GM18508 (cell line): Measurements from ENCODE around the gene SOWAHD.
"Not testable (repeated sequence)": the region's sequence is repeated elsewhere in the genome, so short reads cannot be mapped to it uniquely, and the experiment has no call there.

Experiments
- ATAC-seq: cut with Tn5 transposase; IDR thresholded peaks from one replicate; pipeline ENCODE4 v1.9.1; 2021; ENCODE audit warnings: moderate number of reproducible peaks; ENCODE audit not compliant: insufficient read depth, unreplicated experiment

Gene SOWAHD, protein sequence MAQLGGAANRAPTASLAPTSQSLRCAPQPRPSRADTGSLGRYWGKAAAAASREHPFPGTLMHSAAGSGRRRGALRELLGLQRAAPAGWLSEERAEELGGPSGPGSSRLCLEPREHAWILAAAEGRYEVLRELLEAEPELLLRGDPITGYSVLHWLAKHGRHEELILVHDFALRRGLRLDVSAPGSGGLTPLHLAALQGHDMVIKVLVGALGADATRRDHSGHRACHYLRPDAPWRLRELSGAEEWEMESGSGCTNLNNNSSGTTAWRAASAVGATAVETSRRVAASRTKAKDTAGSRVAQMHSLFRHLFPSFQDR

DNA sequence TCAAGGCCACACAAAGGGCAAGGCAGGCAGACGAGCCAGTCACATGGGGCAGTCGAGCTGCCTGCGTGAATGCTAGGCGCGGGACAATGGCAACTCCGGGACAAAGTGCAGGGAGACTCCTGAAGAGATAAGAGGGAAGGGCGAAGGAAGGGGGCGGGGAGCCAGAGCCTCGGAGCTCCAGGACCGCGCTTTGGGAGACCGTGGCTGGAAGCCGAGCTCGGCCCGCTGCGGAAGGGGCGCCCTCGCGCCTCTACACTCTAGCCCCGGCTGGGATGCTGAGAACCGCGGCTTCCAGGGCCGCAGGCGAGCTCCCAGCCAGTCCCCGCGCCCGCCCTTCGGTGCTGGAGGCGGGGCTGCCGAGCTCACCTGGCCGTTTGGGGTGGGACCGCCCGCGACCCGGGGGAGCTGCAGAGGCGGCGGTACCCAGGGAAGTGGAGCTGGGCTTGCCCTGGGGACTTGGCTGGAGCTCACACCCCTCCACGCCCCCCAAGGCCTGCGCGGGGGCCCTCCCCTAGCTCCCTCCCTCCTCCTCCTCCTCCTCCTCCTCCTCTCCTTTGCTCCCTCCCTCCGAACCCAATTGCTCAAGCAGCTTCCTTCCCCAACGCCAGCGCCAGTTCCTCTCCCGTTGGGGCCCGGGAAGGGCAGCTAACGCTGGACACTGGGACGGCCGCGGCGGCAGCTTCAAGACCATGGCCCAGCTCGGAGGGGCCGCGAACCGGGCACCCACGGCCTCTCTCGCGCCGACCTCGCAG is at the start of gene SOWAHD:
Gene SOWAHD, plus strand, starts transcription at position 610 of the 752 bp plus-strand sequence. Its CDS starts 80 bp downstream, at position 690.
- ATAC-seq: no peak

DNA sequence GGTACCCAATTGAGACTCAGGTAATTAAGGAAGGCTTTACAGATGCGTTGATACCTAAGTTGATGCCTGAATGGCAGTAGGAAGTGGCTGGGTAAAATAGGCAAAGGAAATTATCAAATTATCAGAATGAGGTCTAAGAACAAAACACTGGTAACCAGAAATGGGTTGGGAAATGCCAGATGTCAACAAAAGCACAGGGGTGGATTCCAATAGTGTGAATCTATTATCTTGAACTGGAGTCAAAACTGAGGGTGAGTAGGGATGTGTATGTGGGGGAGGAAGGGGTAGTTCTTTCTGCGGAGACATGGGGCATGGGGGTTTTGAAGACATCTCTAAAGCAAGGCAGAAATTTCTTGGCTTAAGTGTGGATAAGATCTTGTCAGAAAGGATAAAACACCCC is 49.5 kb upstream of the SOWAHD start:
- no peak for ATAC-seq

DNA sequence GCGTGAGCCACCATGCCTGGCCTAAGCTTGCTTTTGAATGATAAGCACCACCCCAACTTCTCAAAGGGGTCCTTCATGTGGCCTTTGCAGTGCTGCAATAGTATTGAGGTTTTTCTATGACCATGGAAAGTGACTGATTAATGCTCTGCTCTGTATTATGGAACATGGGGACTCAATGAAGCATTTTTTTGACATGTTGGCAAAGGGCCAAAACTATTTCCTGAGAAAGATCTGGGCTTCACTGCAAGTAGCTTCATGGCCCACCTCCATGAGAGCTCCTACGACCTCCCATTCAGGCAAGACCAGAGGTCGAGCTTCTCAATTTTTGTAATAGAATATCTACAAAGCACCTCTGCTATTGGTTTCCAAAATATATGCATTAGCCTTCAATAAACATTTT is 48.8 kb upstream of the SOWAHD start:
- no peak for ATAC-seq

DNA sequence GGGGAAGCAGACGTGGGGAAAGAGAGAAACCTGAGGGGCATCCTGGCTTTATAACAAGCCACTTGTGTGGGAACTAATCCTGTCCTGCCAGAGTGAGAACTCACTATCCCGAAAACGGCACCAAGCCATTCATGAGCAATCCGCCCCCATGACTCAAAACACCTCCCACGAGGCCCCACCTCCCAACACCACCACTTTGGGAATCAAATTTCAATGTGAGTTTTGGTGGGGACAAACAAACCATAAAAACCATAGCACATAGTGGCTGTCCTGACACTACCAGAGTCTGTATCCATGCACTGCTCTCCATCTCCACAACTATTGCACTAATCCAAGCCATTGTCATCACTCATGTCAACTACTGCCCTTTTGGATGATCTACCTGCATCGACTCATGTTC is 36.9 kb upstream of the SOWAHD start:
- ATAC-seq: no peak

DNA sequence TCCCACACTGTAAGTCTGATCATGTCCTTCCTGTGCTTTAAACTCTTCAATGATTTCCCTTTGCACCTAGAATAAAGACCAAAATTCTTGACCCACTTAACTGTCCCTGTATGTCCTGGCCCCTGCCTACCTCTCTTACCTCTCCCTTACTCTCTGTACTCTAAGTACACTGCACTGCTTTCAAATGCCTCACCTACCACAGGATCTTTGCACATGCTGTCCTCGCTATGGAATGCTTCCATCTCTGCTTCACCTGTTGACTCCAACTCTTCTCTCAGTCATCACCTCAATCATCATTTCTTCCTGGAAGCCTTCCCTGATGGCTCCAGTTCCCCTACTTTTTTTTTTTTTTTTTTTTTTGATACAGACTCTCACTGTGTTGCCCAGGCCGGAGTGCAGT is 36.5 kb upstream of the SOWAHD start:
- no peak for ATAC-seq

DNA sequence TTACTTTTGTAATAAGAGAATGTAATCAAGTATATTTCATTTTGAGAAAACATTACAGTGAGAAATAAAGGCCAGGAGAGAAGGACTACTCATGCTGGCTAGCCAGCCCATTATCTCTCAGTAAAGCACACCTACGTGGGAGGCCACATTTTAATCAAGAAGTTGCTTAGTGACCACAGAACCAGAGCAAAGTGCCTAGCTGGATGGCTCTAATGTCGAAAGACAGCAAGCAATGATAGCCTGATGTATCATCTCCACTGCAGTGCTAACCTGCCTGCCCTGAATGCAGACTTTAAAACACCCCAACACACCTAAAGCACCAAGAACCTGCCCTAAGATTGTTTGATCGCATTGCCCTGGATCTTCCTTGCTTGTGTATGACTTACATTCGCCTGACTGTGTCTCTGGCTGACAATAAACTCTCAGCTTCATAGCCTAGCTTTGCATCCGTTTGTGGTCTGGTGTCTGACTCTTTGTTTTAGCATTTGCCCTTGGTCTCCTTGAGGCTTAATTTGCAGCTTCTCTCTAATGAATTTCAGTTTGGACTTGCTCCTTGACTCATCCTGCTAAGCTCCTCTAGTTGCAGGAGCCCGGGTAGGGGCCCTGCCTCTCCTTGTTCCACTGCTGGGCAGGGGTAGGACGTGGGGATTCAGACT is 31.4 kb upstream of the SOWAHD start:
- ATAC-seq: no peak

DNA sequence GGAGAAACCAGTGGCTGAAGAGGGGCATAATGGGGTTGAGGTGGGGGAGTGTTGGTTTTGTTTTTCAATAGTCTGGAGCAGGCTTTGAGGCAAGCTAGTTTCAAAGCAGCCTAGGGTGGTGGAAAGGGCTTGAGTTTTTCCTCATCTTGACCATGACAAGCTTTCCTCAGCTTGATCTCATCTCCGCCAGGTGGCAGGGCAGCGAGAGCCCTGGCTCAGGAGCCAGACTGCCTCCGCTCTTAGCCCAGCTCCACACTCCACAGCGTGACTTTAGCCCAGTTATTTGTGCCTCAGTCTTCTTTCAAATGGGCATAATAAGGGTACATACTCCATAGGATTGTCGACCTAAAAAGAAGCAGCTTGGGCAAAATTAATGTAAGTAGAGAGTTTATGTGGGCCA is 29.9 kb upstream of the SOWAHD start:
- no peak for ATAC-seq

DNA sequence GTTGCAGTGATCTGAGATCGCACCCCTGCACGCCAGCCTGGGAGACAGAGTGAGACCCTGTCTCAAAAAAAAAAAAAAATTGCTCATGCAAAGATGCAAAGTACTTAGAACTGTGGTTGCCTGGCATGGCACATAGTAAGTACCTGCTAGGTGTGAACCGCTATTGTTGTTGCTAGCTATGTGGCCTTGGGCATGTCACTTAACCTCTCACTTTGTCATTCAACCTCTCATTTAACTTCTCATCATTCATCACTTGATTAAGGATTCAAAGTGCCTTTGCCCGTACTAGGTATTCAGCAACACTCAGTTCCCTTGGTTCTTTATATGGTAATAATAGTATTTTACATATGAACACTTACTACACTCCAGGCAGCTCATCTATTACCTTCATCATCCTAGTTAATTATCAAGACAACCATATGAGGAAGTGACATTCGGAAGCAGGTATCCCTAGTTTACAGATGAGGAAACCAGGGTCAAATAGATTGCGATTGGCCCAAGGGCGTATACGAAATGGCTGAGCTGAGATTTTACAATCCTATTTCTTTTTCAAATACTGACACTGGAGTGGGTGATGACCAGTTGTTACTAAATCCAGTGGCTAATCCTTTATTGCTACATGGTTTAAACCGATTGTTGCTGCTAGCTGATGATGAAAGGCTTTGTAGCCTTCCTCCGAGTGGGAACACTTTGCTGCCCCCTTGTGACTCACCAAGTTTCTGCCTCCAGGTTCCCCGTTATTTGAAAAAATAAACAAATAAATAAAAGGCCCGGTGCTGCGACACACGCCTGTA is 28.8 kb upstream of the SOWAHD start:
- ATAC-seq: no peak

DNA sequence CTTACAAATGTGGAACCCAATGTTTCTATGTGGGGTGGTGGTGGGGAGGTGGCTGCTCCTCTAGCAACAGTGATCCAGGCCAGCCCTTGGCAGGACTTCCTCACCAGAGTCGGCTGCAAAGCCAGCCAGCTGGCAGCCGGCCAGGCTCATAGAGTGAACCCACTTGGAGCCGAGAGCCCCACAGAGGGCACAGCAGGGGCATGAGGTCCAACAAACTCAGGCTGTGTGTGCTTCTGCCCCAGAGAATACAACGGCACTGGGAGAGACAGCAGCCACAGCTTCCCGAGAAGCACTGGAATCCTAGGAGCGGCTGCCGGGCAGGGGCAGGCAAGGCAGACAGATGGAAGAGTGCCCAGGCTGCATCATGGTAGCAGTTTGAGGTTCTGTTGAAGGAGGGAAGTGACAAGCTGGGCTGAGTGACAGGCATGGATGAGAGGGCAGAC is 23.5 kb upstream of the SOWAHD start:
- no peak for ATAC-seq

DNA sequence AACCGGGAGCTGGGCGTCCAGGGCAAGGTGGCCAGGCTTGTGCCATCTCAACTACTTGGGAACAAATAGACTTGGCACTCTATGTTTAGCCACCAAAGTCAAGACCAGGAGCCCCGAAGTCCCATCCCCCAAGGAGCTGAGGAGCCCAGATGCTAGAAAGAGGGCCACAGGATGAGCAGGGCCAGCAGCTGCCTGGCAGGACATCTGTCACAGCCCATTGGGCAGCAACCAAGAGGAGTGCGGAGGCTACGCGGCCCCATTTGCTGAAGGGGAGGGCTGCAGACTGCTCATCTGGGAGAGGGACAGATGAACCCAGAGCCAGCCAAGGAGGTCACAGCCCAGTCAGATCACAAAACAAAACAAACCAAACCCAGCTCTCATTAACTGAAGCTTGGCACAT is 22.9 kb upstream of the SOWAHD start:
- no peak for ATAC-seq

DNA sequence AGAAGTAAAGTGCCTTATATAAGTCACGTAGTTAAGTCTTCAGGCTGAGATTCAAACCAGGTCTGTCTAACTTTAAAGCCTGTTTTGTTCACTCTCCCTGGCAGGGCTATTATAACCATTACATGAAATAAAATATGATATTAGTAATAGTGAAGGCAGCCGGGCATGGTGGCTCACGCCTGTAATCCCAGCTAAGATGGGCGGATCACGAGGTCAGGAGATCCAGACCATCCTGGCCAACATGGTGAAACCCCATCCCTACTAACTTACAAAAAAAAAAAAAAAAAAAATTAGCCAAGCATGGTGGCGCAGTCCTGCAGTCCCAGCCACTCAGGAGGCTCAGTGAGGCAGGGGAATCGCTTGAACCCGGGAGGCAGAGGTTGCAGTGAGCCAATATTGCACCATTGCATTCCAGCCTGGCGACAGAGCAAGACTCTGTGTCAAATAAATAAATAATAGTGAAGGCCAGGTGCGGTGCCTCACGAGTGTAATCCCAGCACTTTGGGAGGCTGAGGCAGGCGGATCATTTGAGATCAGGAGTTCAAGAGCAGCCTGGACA is 22.1 kb upstream of the SOWAHD start:
- no peak for ATAC-seq

DNA sequence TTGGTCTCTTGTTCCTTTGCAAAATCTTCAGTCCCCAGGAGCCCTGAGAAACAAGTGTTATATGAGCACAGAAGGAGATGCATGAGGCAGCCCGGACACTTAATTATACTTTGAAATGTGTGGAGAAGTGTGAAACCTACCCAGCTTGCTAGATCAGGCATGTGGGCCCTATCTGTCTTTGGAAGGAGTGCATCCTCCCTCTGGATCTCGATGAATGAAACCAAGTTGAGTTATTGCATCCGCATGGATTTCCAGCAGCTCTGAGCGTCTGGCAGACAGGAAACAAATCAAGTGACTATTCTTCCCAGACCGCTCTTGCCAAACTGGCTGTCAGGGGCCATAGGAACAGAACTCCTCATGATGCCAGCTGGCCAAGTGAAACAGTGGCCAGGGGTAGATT is 19.6 kb upstream of the SOWAHD start:
- ATAC-seq: no peak

DNA sequence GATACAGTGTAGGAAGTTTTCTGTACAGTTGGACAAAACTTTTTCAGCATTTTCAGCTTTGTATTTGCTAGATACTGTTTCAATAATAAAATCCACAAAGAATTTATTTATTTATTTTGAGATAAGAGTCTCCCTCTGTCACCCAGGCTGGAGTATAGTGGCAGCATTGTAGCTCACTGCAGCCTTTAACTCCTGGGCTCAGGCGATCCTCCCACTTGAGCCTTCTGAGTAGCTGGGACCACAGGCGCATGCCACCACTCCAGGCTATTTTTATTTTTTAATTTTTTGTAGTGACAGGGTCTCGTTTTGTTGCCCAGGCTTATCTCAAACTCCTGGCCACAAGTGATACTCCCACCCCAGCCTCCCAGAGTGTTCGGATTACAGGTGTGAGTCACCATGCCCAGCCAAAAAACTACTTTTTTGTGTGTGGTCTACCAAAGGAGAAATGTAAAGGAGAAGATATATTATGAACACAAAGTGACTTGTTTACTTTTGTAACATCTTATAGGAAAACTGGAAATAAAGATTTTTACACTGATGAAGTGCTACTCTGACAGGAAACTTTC is 13.0 kb upstream of the SOWAHD start:
- no peak for ATAC-seq

DNA sequence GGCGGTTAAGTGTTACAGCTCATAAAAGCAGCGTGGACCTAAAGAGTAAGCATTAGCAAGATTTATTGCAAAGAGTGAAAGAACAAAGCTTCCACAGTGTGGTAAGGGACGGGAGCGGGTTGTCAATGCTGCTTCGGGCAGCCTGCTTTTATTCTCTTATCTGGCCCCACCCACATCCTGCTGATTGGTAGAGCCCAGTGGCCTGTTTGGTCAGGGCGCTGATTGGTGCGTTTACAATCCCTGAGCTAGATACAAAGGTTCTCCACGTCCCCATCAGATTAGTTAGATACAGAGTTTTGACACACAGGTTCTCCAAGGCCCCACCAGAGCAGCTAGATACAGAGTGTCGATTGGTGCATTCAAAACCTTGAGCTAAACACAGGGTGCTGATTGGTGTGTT is 8.3 kb upstream of the SOWAHD start:
- not testable (repeated sequence) for ATAC-seq

DNA sequence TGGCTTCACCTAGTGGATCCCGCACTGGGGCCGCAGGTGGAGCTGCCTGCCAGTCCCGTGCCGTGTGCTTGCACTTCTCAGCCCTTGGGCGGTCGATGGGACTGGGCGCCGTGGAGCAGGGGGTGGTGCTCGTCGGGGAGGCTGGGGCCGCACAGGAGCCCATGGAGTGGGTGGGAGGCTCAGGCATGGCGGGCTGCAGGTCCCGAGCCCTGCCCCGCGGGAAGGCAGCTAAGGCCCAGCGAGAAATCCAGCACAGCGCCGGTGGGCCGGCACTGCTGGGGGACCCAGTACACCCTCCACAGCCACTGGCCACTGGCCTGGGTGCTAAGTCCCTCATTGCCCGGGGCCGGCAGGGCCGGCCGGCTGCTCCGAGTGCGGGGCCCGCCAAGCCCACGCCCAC is 7.6 kb upstream of the SOWAHD start:
- ATAC-seq: not testable (repeated sequence)

DNA sequence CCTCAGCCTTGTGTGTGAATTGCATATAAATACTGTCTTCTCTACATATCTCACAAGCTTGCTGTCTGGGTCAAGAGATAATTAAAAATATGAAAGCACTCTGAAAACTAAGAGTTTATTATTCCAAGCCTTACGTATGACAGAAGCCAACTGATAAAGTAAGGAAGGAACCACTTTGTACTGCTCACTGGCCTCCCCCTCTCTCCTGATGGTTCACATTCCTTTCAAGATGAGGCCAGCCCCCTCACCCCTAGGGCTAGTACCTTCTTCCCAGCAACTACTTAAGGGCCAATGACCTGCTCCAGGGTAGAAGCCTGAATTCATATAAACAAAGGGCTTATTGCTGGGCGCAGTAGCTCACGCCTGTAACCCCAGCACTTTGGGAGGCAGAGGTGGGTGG is 5.4 kb upstream of the SOWAHD start:
- ATAC-seq: no peak

DNA sequence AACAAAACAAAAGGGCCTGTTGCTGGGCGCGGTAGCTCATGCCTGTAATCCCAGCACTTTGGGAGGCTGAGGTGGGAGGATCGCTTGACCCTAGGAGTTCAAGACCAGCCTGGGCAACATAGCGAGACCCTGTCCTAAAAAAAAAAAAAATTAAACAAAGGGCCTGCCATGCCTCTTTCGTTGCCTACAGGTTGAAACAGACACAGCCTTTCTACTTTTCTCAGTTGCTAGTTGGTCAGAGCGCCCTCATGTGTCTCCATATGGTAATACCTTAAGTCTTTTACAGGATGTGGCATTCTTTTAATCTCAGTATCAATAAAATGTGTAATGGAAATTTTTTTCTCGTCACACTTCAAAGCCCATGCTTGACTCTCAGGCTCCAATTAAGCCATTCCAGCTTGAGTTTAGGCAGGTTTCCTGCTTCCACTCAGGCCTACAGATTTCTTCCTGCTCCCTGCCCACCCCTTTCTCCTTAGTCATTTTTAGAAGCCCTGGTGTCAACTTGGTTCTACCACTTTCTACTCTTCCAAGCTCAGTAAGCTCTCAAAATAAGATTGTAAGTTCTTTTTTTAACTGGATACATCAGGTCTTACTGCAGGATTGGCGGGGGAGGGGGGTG is 4.6 kb upstream of the SOWAHD start:
- ATAC-seq: no peak

DNA sequence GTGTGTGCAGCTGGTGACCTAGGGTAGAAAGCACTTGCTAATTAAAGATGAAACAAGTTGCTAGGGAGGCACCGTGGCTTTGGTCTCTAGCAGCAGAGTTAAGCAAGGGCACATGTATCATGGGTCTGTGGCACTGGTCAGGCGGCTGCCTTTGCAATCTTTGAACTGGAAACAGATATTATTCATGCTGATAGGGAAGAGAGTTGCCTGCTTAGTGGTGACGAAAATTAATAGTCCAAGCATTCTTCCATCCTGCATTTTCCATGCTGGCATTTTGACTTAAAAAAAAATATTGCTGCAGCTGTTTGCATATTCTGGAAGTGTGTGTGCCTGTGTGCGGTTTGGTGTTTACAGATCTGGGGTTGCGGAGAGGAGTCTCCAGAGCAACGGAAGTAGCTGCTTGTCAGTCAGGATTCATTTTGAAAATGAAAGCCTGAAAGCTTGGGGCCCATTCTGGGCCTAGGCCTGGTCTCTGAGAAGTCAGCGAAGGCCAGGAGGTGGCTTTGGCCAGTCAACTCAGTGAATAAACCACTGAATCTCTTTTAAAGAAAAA is 2.3 kb upstream of the SOWAHD start:
- ATAC-seq: peak; percentile 85

DNA sequence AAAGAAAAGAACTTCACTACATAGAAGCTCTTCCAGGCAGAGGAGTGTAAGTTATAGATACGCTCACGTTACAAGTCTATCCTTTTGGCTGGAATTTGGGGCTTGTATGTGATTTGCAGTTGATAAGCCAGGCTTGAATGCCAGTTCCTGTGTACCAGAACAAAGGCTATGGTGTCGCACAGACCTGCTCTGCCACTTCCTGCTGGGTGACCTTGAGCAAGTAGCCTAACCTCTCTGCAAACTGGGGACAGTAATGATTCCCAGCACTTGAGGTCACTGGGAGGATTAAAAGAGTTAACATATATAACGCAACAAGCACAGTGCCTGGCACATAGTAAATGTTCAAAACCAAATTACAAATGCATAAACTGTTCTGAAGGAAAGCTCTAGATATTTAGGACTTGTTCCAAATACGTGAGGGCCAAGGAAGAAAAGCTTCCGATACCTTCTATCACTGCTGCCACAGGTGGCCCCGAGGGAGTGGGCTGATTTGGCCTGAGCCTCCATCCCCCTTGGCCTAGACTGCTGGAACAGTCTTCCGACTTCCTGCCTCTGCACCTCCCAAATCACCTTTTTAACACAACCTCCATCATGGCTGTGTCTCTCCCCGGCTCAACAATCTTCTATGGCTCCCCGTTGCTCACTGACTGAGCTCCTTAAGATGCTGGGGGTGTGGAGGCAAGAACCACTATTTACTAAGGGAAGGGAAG is 1.3 kb upstream of the SOWAHD start:
- ATAC-seq: no peak
